A204.1 (cell line): Measurements from ENCODE around the gene KLHL6.
"Not testable (repeated sequence)": the region's sequence is repeated elsewhere in the genome, so short reads cannot be mapped to it uniquely, and the experiment has no call there.

Experiments
- FAIRE-seq: peaks from 2 replicates; lab custom pipeline; 2012; peaks lifted over from hg19 to GRCh38; lab: Jason Lieb, UNC

KLHL6 gene

GRCh38 chr3:183444748-183445147, 110.8 kb downstream of the KLHL6 start:
- no peak for FAIRE-seq

GRCh38 chr3:183443395-183444385, 111.8 kb downstream of the KLHL6 start:
- FAIRE-seq, result no peak

- no peak for FAIRE-seq
Measured at GRCh38 chr3:183442994-183443393, 112.5 kb downstream of the KLHL6 start.

DNA sequence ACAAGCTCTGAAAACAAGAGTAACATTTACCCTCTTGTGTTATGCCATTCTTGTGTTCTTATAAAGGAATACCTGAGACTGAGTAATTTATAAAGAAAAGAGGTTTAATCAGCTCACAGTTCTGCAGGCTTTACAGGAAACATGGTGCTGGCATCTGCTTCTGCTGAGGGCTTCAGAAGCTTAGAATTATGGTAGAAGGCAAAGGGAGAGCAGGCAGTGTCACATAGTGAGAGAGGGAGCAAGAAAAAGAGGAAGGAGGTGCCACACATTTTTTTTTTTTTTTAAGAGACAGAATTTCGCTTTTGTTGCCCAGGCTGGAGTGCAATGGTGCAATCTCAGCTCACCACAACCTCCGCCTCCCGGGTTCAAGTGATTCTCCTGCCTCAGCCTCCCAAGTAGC, 115.0 kb downstream of the KLHL6 start:
- FAIRE-seq, result not testable (repeated sequence)

- FAIRE-seq, result no peak
Measured at GRCh38 chr3:183439515-183439914, 116.0 kb downstream of the KLHL6 start.

DNA sequence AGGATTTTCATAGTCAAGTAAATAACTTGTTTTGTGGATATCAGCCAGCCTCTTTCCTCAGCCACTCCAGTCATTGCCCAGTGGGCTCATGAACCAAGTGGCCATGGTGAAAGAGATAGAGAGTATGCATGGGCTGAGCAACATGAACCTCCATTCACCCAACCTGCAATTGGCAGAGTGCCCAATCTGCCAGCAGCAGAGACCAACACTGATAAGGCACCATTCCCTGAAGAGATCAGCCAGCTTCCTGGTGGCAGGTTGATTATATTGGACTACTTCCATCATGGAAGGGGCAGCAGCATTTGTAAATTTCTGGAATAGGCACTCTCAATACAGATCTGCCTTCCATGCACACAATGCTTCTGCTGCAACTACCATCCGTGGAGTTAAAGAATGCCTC, 116.8 kb downstream of the KLHL6 start:
- FAIRE-seq, result no peak

GRCh38 chr3:183437666-183438564, 117.6 kb downstream of the KLHL6 start:
- no peak for FAIRE-seq
